HG03439 (cell line): ENCODE measurements around the gene FBN2.
"Not testable (repeated sequence)": the region's sequence is repeated elsewhere in the genome, so short reads cannot be mapped to it uniquely, and the experiment has no call there.

Experiments
- ATAC-seq: cut with Tn5 transposase; IDR thresholded peaks from one replicate; pipeline ENCODE4 v1.9.1; 2021; ENCODE audit warnings: mild to moderate bottlenecking, moderate library complexity; ENCODE audit not compliant: unreplicated experiment

Gene FBN2

GRCh38 chr5:128432913-128433440 lies 105.1 kb downstream of the FBN2 start:
- no peak for ATAC-seq

GRCh38 chr5:128427921-128428320 lies 110.1 kb downstream of the FBN2 start:
- ATAC-seq, result no peak

GRCh38 chr5:128426090-128426534 lies 111.9 kb downstream of the FBN2 start:
- peak; percentile 93 for ATAC-seq

GRCh38 chr5:128424646-128425045 lies 113.4 kb downstream of the FBN2 start:
- no peak for ATAC-seq

GRCh38 chr5:128422612-128423011 lies 115.4 kb downstream of the FBN2 start:
- no peak for ATAC-seq

- no peak for ATAC-seq
Measured at GRCh38 chr5:128414469-128414868, 123.6 kb downstream of the FBN2 start.

GRCh38 chr5:128413356-128413755 lies 124.7 kb downstream of the FBN2 start:
- no peak for ATAC-seq

GRCh38 chr5:128412145-128412930 lies 125.7 kb downstream of the FBN2 start:
- ATAC-seq, result no peak

- no peak for ATAC-seq
Measured at GRCh38 chr5:128409166-128409800, 128.8 kb downstream of the FBN2 start.

GRCh38 chr5:128408622-128409021 lies 129.4 kb downstream of the FBN2 start:
- no peak for ATAC-seq

- ATAC-seq, result no peak
Measured at GRCh38 chr5:128407944-128408343, 130.1 kb downstream of the FBN2 start.

GRCh38 chr5:128406803-128407202 lies 131.2 kb downstream of the FBN2 start:
- ATAC-seq, result no peak

GRCh38 chr5:128405159-128405558 lies 132.9 kb downstream of the FBN2 start:
- no peak for ATAC-seq

GRCh38 chr5:128403333-128403732 lies 134.7 kb downstream of the FBN2 start:
- no peak for ATAC-seq

GRCh38 chr5:128402506-128402905 lies 135.5 kb downstream of the FBN2 start:
- no peak for ATAC-seq

GRCh38 chr5:128400766-128401165 lies 137.3 kb downstream of the FBN2 start:
- not testable (repeated sequence) for ATAC-seq

- no peak for ATAC-seq
Measured at GRCh38 chr5:128399111-128399510, 138.9 kb downstream of the FBN2 start.

GRCh38 chr5:128397876-128398275 lies 140.2 kb downstream of the FBN2 start:
- no peak for ATAC-seq

- ATAC-seq, result no peak
Measured at GRCh38 chr5:128395073-128395472, 143.0 kb downstream of the FBN2 start.

- no peak for ATAC-seq
Measured at GRCh38 chr5:128384068-128384467, 154.0 kb downstream of the FBN2 start.

- ATAC-seq, result no peak
Measured at GRCh38 chr5:128380337-128380736, 157.7 kb downstream of the FBN2 start.

- no peak for ATAC-seq
Measured at GRCh38 chr5:128378632-128379031, 159.4 kb downstream of the FBN2 start.
